ENCODE measurements around the gene ANXA2. TPM values are rescaled to one million over a fixed set of nuclear protein-coding genes. Genes with fewer than 3 reads are reported as not detected.
"Not testable (repeated sequence)": the region's sequence is repeated elsewhere in the genome, so short reads cannot be mapped to it uniquely, and the experiment has no call there.

The ANXA2 gene
- total RNA-seq, 1 donor from 2014 or later: 3,547 TPM

GRCh38 chr15:60340207-60340921, 57.4 kb downstream of the ANXA2 start:
- DNase-seq: no peak

GRCh38 chr15:60339236-60339635, 58.5 kb downstream of the ANXA2 start:
- no peak for DNase-seq

GRCh38 chr15:60338810-60339209, 59.0 kb downstream of the ANXA2 start:
- no peak for DNase-seq

- DNase-seq: no peak
Measured at GRCh38 chr15:60337076-60337475, 60.7 kb downstream of the ANXA2 start.

GRCh38 chr15:60335296-60335695, 62.5 kb downstream of the ANXA2 start:
- not testable (repeated sequence) for DNase-seq

- peak; percentile 69 for DNase-seq
Measured at GRCh38 chr15:60328852-60329443, 68.8 kb downstream of the ANXA2 start.

GRCh38 chr15:60326824-60327654, 70.7 kb downstream of the ANXA2 start:
- peak; percentile 78 for DNase-seq

- DNase-seq: no peak
Measured at GRCh38 chr15:60326343-60326742, 71.4 kb downstream of the ANXA2 start.

GRCh38 chr15:60325905-60326304, 71.9 kb downstream of the ANXA2 start:
- no peak for DNase-seq

GRCh38 chr15:60324706-60325438, 72.9 kb downstream of the ANXA2 start:
- DNase-seq: peak; percentile 40

GRCh38 chr15:60323322-60323721, 74.5 kb downstream of the ANXA2 start:
- DNase-seq: no peak

- DNase-seq: no peak
Measured at GRCh38 chr15:60320365-60320764, 77.4 kb downstream of the ANXA2 start.

- no peak for DNase-seq
Measured at GRCh38 chr15:60318216-60318867, 79.4 kb downstream of the ANXA2 start.

- no peak for DNase-seq
Measured at GRCh38 chr15:60316961-60317360, 80.8 kb downstream of the ANXA2 start.

- DNase-seq: no peak
Measured at GRCh38 chr15:60315878-60316277, 81.9 kb downstream of the ANXA2 start.

GRCh38 chr15:60313906-60314305, 83.9 kb downstream of the ANXA2 start:
- DNase-seq: no peak

- DNase-seq: no peak
Measured at GRCh38 chr15:60307034-60307433, 90.8 kb downstream of the ANXA2 start.

- no peak for DNase-seq
Measured at GRCh38 chr15:60301024-60301423, 96.8 kb downstream of the ANXA2 start.

GRCh38 chr15:60299452-60300047, 98.2 kb downstream of the ANXA2 start:
- peak; percentile 35 for DNase-seq

All from dermis blood vessel endothelial cell (primary cell).